Endothelial cell of umbilical vein (primary cell): Measurements from ENCODE around the gene LMF2.

ENCODE experiments used
- CTCF ChIP-seq, 2 donors: IDR thresholded peaks; 1 replicate in 1 of 2; 2 replicates in 1 of 2; pipeline ENCODE4 v1.5.1; 2011; ENCODE audit warnings: low read length in 2 of 2, mild to moderate bottlenecking in 2 of 2, moderate library complexity in 2 of 2, control low read depth in 1 of 2, inconsistent platforms in 1 of 2, low read depth in 1 of 2; ENCODE audit not compliant: insufficient read depth in 1 of 2; ENCODE audit errors: extremely low read depth in 1 of 2
- EZH2 ChIP-seq: IDR thresholded peaks from 2 replicates; pipeline ENCODE4 v1.6.1; 2012; ENCODE audit warnings: borderline replicate concordance, low read depth, mild to moderate bottlenecking, moderate library complexity, low read length, inconsistent platforms; ENCODE audit not compliant: severe bottlenecking
- FOS ChIP-seq: IDR thresholded peaks from 2 replicates; pipeline ENCODE4 v1.6.1; 2011; ENCODE audit warnings: mild to moderate bottlenecking, low read length, moderate library complexity, borderline replicate concordance; ENCODE audit not compliant: insufficient read depth
- GATA2 ChIP-seq: IDR thresholded peaks from 2 replicates; pipeline ENCODE4 v1.7.0; 2011; ENCODE audit warnings: low read depth, mild to moderate bottlenecking, moderate library complexity, mixed read lengths, low read length; ENCODE audit not compliant: insufficient read length, insufficient read depth
- MYC ChIP-seq: IDR thresholded peaks from one replicate; pipeline ENCODE4 v1.6.1; 2011; ENCODE audit warnings: mild to moderate bottlenecking, low read depth, low read length
- POLR2A ChIP-seq: IDR thresholded peaks from 2 replicates; pipeline ENCODE4 v1.6.1; 2012; ENCODE audit warnings: low read depth, mild to moderate bottlenecking, control low read depth, low read length
- TF ChIP-seq, protein P1 (sequence below): IDR thresholded peaks from 2 replicates; pipeline ENCODE4 v1.6.1; 2011; ENCODE audit not compliant: insufficient read depth, insufficient read length

DNA sequence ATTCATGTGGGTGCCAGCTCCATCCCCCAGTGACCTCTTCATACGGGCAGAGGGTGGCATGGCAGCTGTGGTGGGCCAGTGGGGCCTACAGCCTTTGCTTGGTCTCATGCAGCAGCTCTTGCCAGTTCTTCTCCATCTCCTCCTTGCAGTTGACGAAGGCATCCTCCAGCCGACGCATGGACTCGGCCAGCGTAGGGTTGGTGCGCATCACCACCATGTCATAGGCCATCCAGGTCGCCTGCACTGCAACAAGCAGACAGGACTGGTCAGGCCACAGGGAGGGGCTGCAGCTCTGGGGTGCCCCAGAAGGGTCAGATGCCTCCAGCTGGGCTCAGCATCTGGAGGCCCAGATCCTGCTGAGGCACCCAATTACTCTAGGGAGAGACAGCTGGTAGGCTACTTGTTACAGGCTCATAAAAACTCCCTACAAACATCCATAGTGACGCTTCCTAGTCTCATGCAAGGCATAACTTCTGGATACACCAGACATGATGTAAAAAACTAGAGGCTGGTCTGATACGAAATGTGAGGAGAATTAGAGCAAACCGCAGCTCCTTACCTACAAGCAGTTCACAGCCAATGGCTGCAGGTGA lies 43.8 kb upstream of the LMF2 start:
- TF ChIP-seq FOS (no peak), CTCF (IDR thresholded peaks at IDR 0.05; ENCODE audit: extremely low read depth in 1 of 2, insufficient read depth in 1 of 2, low read depth in 1 of 2, low read length in 2 of 2) (no peak), POLR2A (no peak), EZH2 (no peak), GATA2 (no peak), MYC (no peak)
- TF ChIP-seq, protein P1, sequence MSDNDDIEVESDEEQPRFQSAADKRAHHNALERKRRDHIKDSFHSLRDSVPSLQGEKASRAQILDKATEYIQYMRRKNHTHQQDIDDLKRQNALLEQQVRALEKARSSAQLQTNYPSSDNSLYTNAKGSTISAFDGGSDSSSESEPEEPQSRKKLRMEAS: no peak
